Measurements from ENCODE around the gene IFIH1. TPM values are rescaled to one million over a fixed set of nuclear protein-coding genes. Genes with fewer than 3 reads are reported as not detected.
A peak's percentile ranks its signal among the peaks of the same experiment; 100 is the strongest.

The IFIH1 gene
- total and polyA plus RNA-seq, 9 of the 15 experiments (the other 6 are each of a cell fraction or from before 2014, with no cell fraction given): 0.15 to 1.2 (median 0.60) TPM; not detected in 1

- 0 out of 2 replicates have a peak, but pooled peaks cover 2% of the 10 kb centered on the region for H3K9me3 ChIP-seq (replicated peaks; ENCODE audit: control insufficient read depth, insufficient read depth, low read depth, low read length)
- intact Hi-C loops (cut with micrococcal nuclease): no loop called here
- WGBS (ENCODE audit: insufficient coverage, low coverage, missing lambda C conversion rate): 2% methylated on average over 12 of the region's 12 CpGs
- in situ Hi-C loops (cut with MboI): no loop called here
- no peak overlapping the region for H2AFZ ChIP-seq (ENCODE audit: low read depth, low read length)
- H4K20me1 ChIP-seq (replicated peaks; ENCODE audit: control insufficient read depth, insufficient read depth, low read length): no peaks in the 10 kb centered on the region
- POLR2A ChIA-PET: no interaction called here
- H3K79me2 ChIP-seq (ENCODE audit: control insufficient read depth, insufficient read depth, low read length): no peaks in the 10 kb centered on the region
- no peaks in the 10 kb centered on the region for H3K36me3 ChIP-seq (ENCODE audit: control insufficient read depth, insufficient read depth, low read length)
- H3K27me3 ChIP-seq (ENCODE audit: control insufficient read depth in 2 of 2, insufficient read depth in 2 of 2, low read length in 2 of 2): no peaks in the 10 kb centered on the region
- no peak for DNase-seq (ENCODE audit: extremely low read depth in 1 of 4, low spot score in 3 of 4)
- no peak overlapping the region for H3K4me2 ChIP-seq (ENCODE audit: insufficient read depth, low read length)
- H3K4me1 ChIP-seq (replicated peaks in 1 of 2; ENCODE audit: control insufficient read depth in 2 of 2, insufficient read depth in 2 of 2, low read length in 2 of 2): no peaks in the 10 kb centered on the region
- no peaks in the 10 kb centered on the region for H3K9me1 ChIP-seq (ENCODE audit: control insufficient read depth, insufficient read depth, low read length)
- no peak overlapping the region for H3K27ac ChIP-seq (ENCODE audit: extremely low read depth, low read depth, low read length)
- ATAC-seq: no peak
- no peak overlapping the region for H3K9ac ChIP-seq (ENCODE audit: insufficient read depth in 1 of 2, low read depth in 2 of 2, low read length in 2 of 2)
- BruUV-seq (replicated peaks): no TSS peak
- H3K4me3 ChIP-seq: no peak overlapping the region
- TF ChIP-seq CC2D1A (IDR thresholded peaks at IDR 0.05) (no peak), ZBTB11 (CRISPR knock-in tag; IDR thresholded peaks at IDR 0.05) (peak in 1 of 3 experiments; percentile 78; a peak in 2 of 6 replicates), MBD2 (IDR thresholded peaks at IDR 0.05; ENCODE audit: borderline replicate concordance, low read depth) (no peak)
- no peak for FAIRE-seq
- CTCF ChIA-PET (ENCODE audit: low intra/inter-chr PET ratio): no interaction called here
Observed at GRCh38 chr2:162328424-162329157, 10.1 kb upstream of the IFIH1 start.

All from K562 (cell line).